Small intestine (tissue), 7 donors: Measurements from ENCODE around the gene JAK1. TPM values are rescaled to one million over a fixed set of nuclear protein-coding genes. Genes with fewer than 3 reads are reported as not detected.

Experiments used
- DNase-seq, 2 donors: peaks; one replicate each; pipeline versions ENCODE4 v3.0.0 to v3.0.0-alpha.2; 2013
- FAIRE-seq: peaks from 2 replicates; lab custom pipeline; 2012; peaks lifted over from hg19 to GRCh38; lab: Jason Lieb, UNC
- H3K27ac ChIP-seq, 3 donors: one replicate each; pipeline ENCODE4 v1.5.1; 2013; ENCODE audit warnings: low read length in 2 of 3, mild to moderate bottlenecking in 2 of 3, control low read depth in 1 of 3, inconsistent platforms in 1 of 3, low read depth in 1 of 3, moderate library complexity in 1 of 3
- H3K27me3 ChIP-seq, 3 donors: one replicate each; pipeline ENCODE4 v1.6.1; 2013; ENCODE audit warnings: low read length in 3 of 3, inconsistent platforms in 1 of 3; ENCODE audit not compliant: control insufficient read depth in 3 of 3, insufficient read depth in 3 of 3
- H3K36me3 ChIP-seq, 3 donors: one replicate each; pipeline ENCODE4 v1.6.1; 2013; ENCODE audit warnings: low read length in 3 of 3, inconsistent platforms in 1 of 3, low read depth in 1 of 3, mild to moderate bottlenecking in 1 of 3, moderate library complexity in 1 of 3; ENCODE audit not compliant: control insufficient read depth in 3 of 3, insufficient read depth in 2 of 3
- H3K4me1 ChIP-seq, 3 donors: one replicate each; pipeline ENCODE4 v1.6.1; 2013; ENCODE audit warnings: low read length in 2 of 3, inconsistent platforms in 1 of 3, low read depth in 1 of 3, mild to moderate bottlenecking in 1 of 3, moderate library complexity in 1 of 3; ENCODE audit not compliant: control insufficient read depth in 3 of 3, insufficient read depth in 2 of 3
- H3K4me3 ChIP-seq, 3 donors: one replicate each; pipeline ENCODE4 v1.5.1; 2013; ENCODE audit warnings: low read length in 3 of 3, control low read depth in 1 of 3, inconsistent platforms in 1 of 3, low read depth in 1 of 3, mild to moderate bottlenecking in 1 of 3, moderate library complexity in 1 of 3
- H3K9me3 ChIP-seq, 2 donors: one replicate each; pipeline ENCODE4 v1.6.1; 2013; ENCODE audit warnings: low read depth in 1 of 2, low read length in 1 of 2; ENCODE audit not compliant: control insufficient read depth in 2 of 2, insufficient read depth in 1 of 2
- WGBS, 3 donors: extraction: QIAGEN DNeasy Blood & Tissue Kit; methylation state at CpG; one replicate each; pipeline ENCODE4 v1.1.7; 2013; 5-methylcytosine and 5-hydroxymethylcytosine counted together
- polyA plus RNA-seq, 4 donors: library from polyadenylated mRNA; stranded (reverse) in 3 of 4; unstranded in 1 of 4; fragments of 200-250 nt in 3 of 4; fragments of 120-200 nt in 1 of 4; gene quantifications; one replicate each; pipeline versions ENCODE4 v1.2.1 to v1.2.3, GENCODE V29; 2013
- donor health status: healthy with polysubstance abuse.
- donor health status: control.
- donor health status: control.
- donor health status: Bipolar disorder and iron deficiency.
- donor health status: healthy.

Gene JAK1
- polyA plus RNA-seq, 4 donors: 29.4 to 66.5 (median 32.6) TPM

GRCh38 chr1:64984737-64985136 lies 18.4 kb upstream of the JAK1 start:
- Histone ChIP-seq H3K9me3 (no peaks in the 10 kb centered on the region), H3K4me3 (no peak overlapping the region), H3K27ac (no peak overlapping the region), H3K4me1 (peaks cover 0 to 17% (median 0%) of the 10 kb centered on the region in 3 donors), H3K27me3 (no peaks in the 10 kb centered on the region), H3K36me3 (no peaks in the 10 kb centered on the region)
- DNase-seq: no peak
- no peak for FAIRE-seq
- 17 to 60% (median 53%) methylated on average over 3 of the region's 3 CpGs for WGBS, 3 donors

DNA sequence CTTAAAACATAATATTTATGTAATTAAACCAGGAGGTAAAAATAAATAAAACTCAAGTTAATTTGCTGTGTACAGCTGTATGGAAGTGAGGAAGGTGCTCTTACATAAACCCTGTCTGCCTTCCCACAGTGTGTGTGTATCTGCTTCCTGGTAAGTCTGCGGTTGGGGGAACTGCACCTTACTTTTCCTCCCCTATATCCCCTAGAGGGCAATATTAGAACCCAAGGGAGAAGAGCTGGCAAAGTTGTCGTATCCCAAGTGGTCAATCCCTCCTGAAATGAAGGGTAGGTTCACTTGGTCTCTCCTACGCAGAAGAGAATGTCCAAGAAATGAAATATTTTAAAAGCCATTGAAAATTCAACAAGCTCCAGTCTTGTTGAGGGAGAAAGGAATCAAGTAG lies 17.8 kb upstream of the JAK1 start:
- DNase-seq (no peak), FAIRE-seq (no peak)
- Histone ChIP-seq H3K36me3 (peaks cover 0 to under 1% (median 0%) of the 10 kb centered on the region in 3 donors), H3K4me3 (no peak overlapping the region), H3K9me3 (no peaks in the 10 kb centered on the region), H3K27me3 (no peaks in the 10 kb centered on the region), H3K4me1 (peaks cover 0 to 17% (median 0%) of the 10 kb centered on the region in 3 donors), H3K27ac (no peak overlapping the region)
- WGBS, 3 donors: 82 to 91% (median 88%) methylated on average over 3 of the region's 3 CpGs

- 62 to 68% (median 63%) methylated on average over 5 of the region's 5 CpGs for WGBS, 3 donors
- no peak for FAIRE-seq
Measured at GRCh38 chr1:64983110-64983509, 16.8 kb upstream of the JAK1 start.

GRCh38 chr1:64981601-64982533 lies 15.5 kb upstream of the JAK1 start:
- H3K27me3 ChIP-seq: no peaks in the 10 kb centered on the region
- no peak overlapping the region for H3K4me3 ChIP-seq
- H3K36me3 ChIP-seq: peaks cover 0 to 5% (median 0%) of the 10 kb centered on the region in 3 donors
- peak; percentile 63 for DNase-seq
- peaks cover 0 to 13% (median 0%) of the 10 kb centered on the region in 3 donors for H3K4me1 ChIP-seq
- H3K27ac ChIP-seq: peak overlapping the region in 2 of 3 donors; percentile 34 to 77
- H3K9me3 ChIP-seq: no peaks in the 10 kb centered on the region
- no peak for FAIRE-seq
- 22 to 53% (median 33%) methylated on average over 7 of the region's 7 CpGs for WGBS, 3 donors

More at GRCh38 chr1:64983110-64983509, 16.8 kb upstream of the JAK1 start:
- Histone ChIP-seq H3K27ac (no peak overlapping the region), H3K27me3 (no peaks in the 10 kb centered on the region), H3K4me3 (no peak overlapping the region), H3K9me3 (no peaks in the 10 kb centered on the region), H3K4me1 (peaks cover 0 to 17% (median 0%) of the 10 kb centered on the region in 3 donors), H3K36me3 (peaks cover 0 to 3% (median 0%) of the 10 kb centered on the region in 3 donors)
- peak in 1 of 2 donors; percentile 48 for DNase-seq

DNA sequence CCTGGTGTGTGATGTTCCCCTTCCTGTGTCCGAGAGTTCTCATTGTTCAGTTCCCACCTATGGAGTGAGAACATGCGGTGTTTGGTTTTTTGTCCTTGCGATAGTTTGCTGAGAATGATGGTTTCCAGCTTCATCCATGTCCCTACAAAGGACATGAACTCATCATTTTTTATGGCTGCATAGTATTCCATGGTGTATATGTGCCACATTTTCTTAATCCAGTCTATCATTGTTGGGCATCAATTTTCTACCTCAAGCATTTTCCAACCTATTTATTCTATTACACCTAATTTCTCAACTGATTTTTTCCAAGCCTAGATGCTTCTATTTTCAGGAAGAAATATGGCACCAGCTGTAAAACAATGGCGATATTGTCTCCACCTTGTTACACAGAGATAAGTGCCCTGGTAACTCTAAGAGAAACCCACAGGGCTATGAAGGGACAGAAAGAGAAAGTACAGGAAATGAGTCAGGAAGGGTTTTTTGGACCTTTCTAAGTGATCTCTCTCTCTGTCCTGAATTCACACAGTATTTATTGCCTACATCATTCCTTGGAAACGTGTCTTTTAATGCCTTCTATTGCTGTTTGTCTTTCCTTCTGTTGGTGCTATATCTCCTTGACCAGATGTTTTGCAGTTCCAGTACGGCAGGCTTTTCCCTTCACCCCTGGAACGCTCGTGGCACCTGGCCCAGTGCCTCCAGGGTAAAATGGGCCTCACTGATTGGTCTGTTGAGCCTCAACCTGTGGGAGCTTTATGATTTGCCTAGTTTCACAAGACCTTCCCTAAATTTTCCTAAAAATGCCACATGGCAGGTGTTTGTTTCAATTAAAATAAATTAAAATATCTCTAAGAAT lies 14.6 kb upstream of the JAK1 start:
- 43 to 76% (median 63%) methylated on average over 8 of the region's 8 CpGs for WGBS, 3 donors
- Histone ChIP-seq H3K9me3 (no peaks in the 10 kb centered on the region), H3K4me1 (peaks cover 0 to 13% (median 0%) of the 10 kb centered on the region in 3 donors), H3K27me3 (no peaks in the 10 kb centered on the region), H3K27ac (peak overlapping the region in 2 of 3 donors; percentile 19 to 77), H3K36me3 (peaks cover 0 to 5% (median 0%) of the 10 kb centered on the region in 3 donors), H3K4me3 (no peak overlapping the region)
- DNase-seq (peak; percentile 38 to 50), FAIRE-seq (no peak)

- no peak for FAIRE-seq
- Histone ChIP-seq H3K9me3 (no peaks in the 10 kb centered on the region), H3K27me3 (no peaks in the 10 kb centered on the region), H3K4me3 (no peak overlapping the region), H3K4me1 (peaks cover 0 to 13% (median 0%) of the 10 kb centered on the region in 3 donors), H3K36me3 (peaks cover 0 to 5% (median 0%) of the 10 kb centered on the region in 3 donors), H3K27ac (no peak overlapping the region)
- DNase-seq: no peak
Measured at GRCh38 chr1:64979358-64979757, 13.0 kb upstream of the JAK1 start.

GRCh38 chr1:64976361-64976760 lies 10.0 kb upstream of the JAK1 start:
- H3K4me1 ChIP-seq: no peaks in the 10 kb centered on the region
- H3K9me3 ChIP-seq: no peaks in the 10 kb centered on the region
- no peaks in the 10 kb centered on the region for H3K27me3 ChIP-seq
- H3K4me3 ChIP-seq: no peak overlapping the region
- WGBS, 3 donors: 96 to 99% (median 99%) methylated on average over 3 of the region's 3 CpGs
- peaks cover 0 to 5% (median 0%) of the 10 kb centered on the region in 3 donors for H3K36me3 ChIP-seq
- DNase-seq (no peak), FAIRE-seq (no peak)
- no peak overlapping the region for H3K27ac ChIP-seq

DNA sequence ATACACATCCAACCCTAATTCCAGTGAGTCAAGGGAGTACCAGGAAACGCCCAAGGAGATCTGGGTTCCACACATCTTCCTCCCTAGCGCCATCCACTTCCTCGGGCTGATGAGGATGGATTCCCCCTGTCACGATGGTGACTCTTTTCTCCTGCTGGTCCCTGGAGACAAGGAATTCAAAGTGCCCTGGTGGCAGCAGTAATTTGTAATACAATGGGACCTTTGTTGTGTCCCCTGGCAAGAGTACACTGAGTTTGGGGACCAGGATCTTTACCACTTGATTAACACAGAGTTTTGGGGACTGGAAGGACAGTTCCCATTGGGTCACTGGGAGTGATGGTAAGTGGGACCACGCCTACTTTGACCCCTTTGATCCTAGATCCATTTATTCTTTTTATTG lies 9.4 kb upstream of the JAK1 start:
- Histone ChIP-seq H3K27me3 (no peaks in the 10 kb centered on the region), H3K27ac (no peak overlapping the region), H3K36me3 (peaks cover 0 to 5% (median 0%) of the 10 kb centered on the region in 3 donors), H3K4me1 (no peaks in the 10 kb centered on the region), H3K9me3 (no peaks in the 10 kb centered on the region), H3K4me3 (no peak overlapping the region)
- DNase-seq (no peak), FAIRE-seq (no peak)
- WGBS, 3 donors: 78 to 82% (median 82%) methylated on average over 5 of the region's 5 CpGs
